ENCODE results near the gene TTL. TPM values are rescaled to one million over a fixed set of nuclear protein-coding genes. Genes with fewer than 3 reads are reported as not detected.

TTL gene
- total and polyA plus RNA-seq, 10 donors, result 8.1 to 29.8 (median 23.8) TPM

GRCh38 chr2:112539306-112539705, 57.4 kb downstream of the TTL start:
- 54 to 80% (median 62%) methylated on average over 2 of the region's 2 CpGs for WGBS, 5 donors
- H3K4me1 ChIP-seq, result peaks cover 14 to 30% (median 24%) of the 10 kb centered on the region in 6 donors
- H3K9me3 ChIP-seq, result no peaks in the 10 kb centered on the region
- TF ChIP-seq POLR2A (IDR thresholded peaks at IDR 0.05) (no peak), POLR2AphosphoS5 (IDR thresholded peaks at IDR 0.05) (no peak), CTCF (IDR thresholded peaks at IDR 0.05 in 8 of 11, conservative IDR thresholded peaks at IDR 0.05 in 3 of 11) (no peak)
- H3K27ac ChIP-seq, result no peak overlapping the region
- intact Hi-C loops (cut with DNase I; ENCODE audit: low total_unique reads), result no loop called here
- no peaks in the 10 kb centered on the region for H3K27me3 ChIP-seq (replicated peaks in 1 of 7)
- DNase-seq, result no peak
- no peak overlapping the region for H3K4me3 ChIP-seq
- H3K36me3 ChIP-seq, result no peaks in the 10 kb centered on the region

- DNase-seq, result no peak
- Histone ChIP-seq H3K36me3 (peaks cover 0 to 7% (median under 1%) of the 10 kb centered on the region in 6 donors), H3K27me3 (replicated peaks in 1 of 7) (no peaks in the 10 kb centered on the region), H3K4me1 (peaks cover 14 to 45% (median 30%) of the 10 kb centered on the region in 6 donors), H3K9me3 (no peaks in the 10 kb centered on the region), H3K27ac (peak overlapping the region in 7 of 8 donors; percentile 89 to 96 (median 92)), H3K4me3 (peak overlapping the region in 5 of 8 donors; percentile 94 to 99 (median 99))
- intact Hi-C loops (cut with DNase I; ENCODE audit: low total_unique reads), result no loop called here
- WGBS, 5 donors, result 11 to 30% (median 16%) methylated on average over 2 of the region's 2 CpGs
- TF ChIP-seq POLR2AphosphoS5 (IDR thresholded peaks at IDR 0.05) (no peak), CTCF (IDR thresholded peaks at IDR 0.05 in 8 of 11, conservative IDR thresholded peaks at IDR 0.05 in 3 of 11) (no peak), POLR2A (IDR thresholded peaks at IDR 0.05) (no peak)
Measured at GRCh38 chr2:112540906-112541305, 59.0 kb downstream of the TTL start.

- DNase-seq, result peak; percentile 94
- WGBS, 5 donors, result 6 to 17% (median 9%) methylated on average over 26 to 34 of the region's 34 CpGs
- peaks cover 14 to 45% (median 30%) of the 10 kb centered on the region in 6 donors for H3K4me1 ChIP-seq
- TF ChIP-seq POLR2A (IDR thresholded peaks at IDR 0.05) (peak in 1 of 3 donors; percentile 30), POLR2AphosphoS5 (IDR thresholded peaks at IDR 0.05) (peak; percentile 81 to 88 (median 87)), CTCF (IDR thresholded peaks at IDR 0.05 in 8 of 11, conservative IDR thresholded peaks at IDR 0.05 in 3 of 11) (no peak)
- intact Hi-C loops (cut with DNase I; ENCODE audit: low total_unique reads), result no loop called here
- H3K4me3 ChIP-seq, result peak overlapping the region; percentile 67 to 100 (median 99)
- no peaks in the 10 kb centered on the region for H3K27me3 ChIP-seq (replicated peaks in 1 of 7)
- H3K36me3 ChIP-seq, result peaks cover 0 to 11% (median 2%) of the 10 kb centered on the region in 6 donors
- no peaks in the 10 kb centered on the region for H3K9me3 ChIP-seq
- H3K27ac ChIP-seq, result peak overlapping the region; percentile 89 to 96 (median 92)
Measured at GRCh38 chr2:112541315-112542122, 59.6 kb downstream of the TTL start.

All from spleen (tissue), 11 donors.